GM12878 (cell line): ENCODE data around the gene PRKCZ. TPM values are rescaled to one million over a fixed set of nuclear protein-coding genes. Genes with fewer than 3 reads are reported as not detected.

ENCODE experiments used
- ATAC-seq: fragments of 200-7000 bp; cut with Tn5 transposase; 3 replicates; pipeline ENCODE4 v1.9.1; 2020; ENCODE audit warnings: mild to moderate bottlenecking, moderate library complexity
- BruUV-seq: library from RNA; stranded (reverse); fragments of 400-500 nt; replicated peaks from 2 replicates; lab custom pipeline; 2021; lab: Mats Ljungman, UMichigan
- CTCF ChIA-PET: fragments of 300-600 bp; sonication (Branson Sonifier 250); formaldehyde crosslinking; extraction: SDS; loops from one replicate; lab custom pipeline; 2021; ENCODE audit warnings: inconsistent platforms; lab: Yijun Ruan, JAX
- POLR2A ChIA-PET: fragments of 350-600 bp; formaldehyde crosslinking; extraction: SDS; loops from one replicate; lab custom pipeline; 2021; ENCODE audit warnings: inconsistent platforms; lab: Charles Lee
- RAD21 ChIA-PET: fragments of 300-600 bp; sonication (Branson Sonifier 250); formaldehyde crosslinking; loops from one replicate; lab custom pipeline; 2023; ENCODE audit warnings: antibody characterized with exemption; ENCODE audit not compliant: unreplicated experiment; lab: Charles Lee
- SMC1A ChIA-PET: fragments of 300-600 bp; sonication (Branson Sonifier 250); formaldehyde crosslinking; loops from one replicate; lab custom pipeline; 2023; ENCODE audit not compliant: unreplicated experiment, uncharacterized antibody; lab: Charles Lee
- DNase-seq: peaks from one replicate; pipeline ENCODE4 v3.0.0-alpha.2; 2011; ENCODE audit warnings: low read depth, low spot score
- FAIRE-seq: peaks from 3 replicates; lab custom pipeline; 2011; peaks lifted over from hg19 to GRCh38; lab: Jason Lieb, UNC
- H2AFZ ChIP-seq: 2 replicates; pipeline ENCODE4 v1.6.0; 2011; ENCODE audit warnings: low read depth, low read length, control low read depth; ENCODE audit not compliant: control insufficient read depth
- H3K27ac ChIP-seq: 2 replicates; pipeline ENCODE4 v1.5.1; 2011; ENCODE audit warnings: control low read depth; ENCODE audit not compliant: control insufficient read depth, insufficient read depth
- H3K27me3 ChIP-seq, 2 experiments: replicated peaks in 1 of 2; 2 replicates each; pipeline versions ENCODE4 v1.6.0 to v1.6.1; 2011; ENCODE audit warnings: low read length in 1 of 2; ENCODE audit not compliant: control insufficient read depth in 2 of 2, insufficient read depth in 2 of 2
- H3K36me3 ChIP-seq, 2 experiments: 2 replicates each; pipeline ENCODE4 v1.5.1; 2011; ENCODE audit warnings: low read length in 1 of 2; ENCODE audit not compliant: control insufficient read depth in 2 of 2, insufficient read depth in 2 of 2
- H3K4me1 ChIP-seq: 2 replicates; pipeline ENCODE4 v1.6.1; 2011; ENCODE audit warnings: mild to moderate bottlenecking, low read length, moderate library complexity, mixed read lengths; ENCODE audit not compliant: control insufficient read depth, insufficient read depth
- H3K4me2 ChIP-seq: 2 replicates; pipeline ENCODE4 v1.6.0; 2011; ENCODE audit warnings: control low read depth; ENCODE audit not compliant: control insufficient read depth, insufficient read depth
- H3K4me3 ChIP-seq: fragments of 200-600 bp; sonication (generic); 2 replicates; pipeline ENCODE4 v1.5.1; 2016
- H3K79me2 ChIP-seq: 2 replicates; pipeline ENCODE4 v1.6.0; 2011; ENCODE audit warnings: low read length; ENCODE audit not compliant: control insufficient read depth, insufficient read depth
- H3K9ac ChIP-seq: 2 replicates; pipeline ENCODE4 v1.8.0; 2011; ENCODE audit warnings: low read length, control low read depth, mixed read lengths; ENCODE audit not compliant: control insufficient read depth, insufficient read depth
- H3K9me3 ChIP-seq: replicated peaks from 3 replicates; pipeline ENCODE4 v1.5.1; 2011; ENCODE audit warnings: mild to moderate bottlenecking, low read length; ENCODE audit not compliant: control insufficient read depth, insufficient read depth
- H4K20me1 ChIP-seq: 2 replicates; pipeline ENCODE4 v1.6.0; 2011; ENCODE audit not compliant: control insufficient read depth, insufficient read depth
- CREB1 ChIP-seq: IDR thresholded peaks from 2 replicates; pipeline ENCODE4 v1.6.1; 2012; ENCODE audit warnings: low read depth, mild to moderate bottlenecking, inconsistent platforms
- IRF3 ChIP-seq: fragments of 450-650 bp; IDR thresholded peaks from 2 replicates; pipeline ENCODE4 v1.6.1; 2014; ENCODE audit warnings: mild to moderate bottlenecking
- MYB ChIP-seq: fragments of 150-350 bp; IDR thresholded peaks from 2 replicates; pipeline ENCODE4 v1.6.1; 2014; ENCODE audit warnings: mild to moderate bottlenecking, low read depth, low read length, borderline replicate concordance
- SKIL ChIP-seq: fragments of 450-650 bp; IDR thresholded peaks from 2 replicates; pipeline ENCODE4 v1.6.1; 2017; ENCODE audit warnings: mild to moderate bottlenecking, low read depth, inconsistent platforms; ENCODE audit not compliant: poor library complexity, severe bottlenecking
- SMAD5 ChIP-seq: IDR thresholded peaks from 2 replicates; pipeline ENCODE4 v1.6.1; 2016; ENCODE audit warnings: antibody characterized with exemption, low read depth
- ZNF24 ChIP-seq: fragments of 450-650 bp; IDR thresholded peaks from 2 replicates; pipeline ENCODE4 v1.6.1; 2017; ENCODE audit warnings: antibody characterized with exemption, mild to moderate bottlenecking
- ZNF384 ChIP-seq: IDR thresholded peaks from 2 replicates; pipeline ENCODE4 v1.6.1; 2012; ENCODE audit warnings: low read depth, mild to moderate bottlenecking, low read length, improper control_type of control experiment, borderline replicate concordance
- ZNF592 ChIP-seq: fragments of 450-650 bp; IDR thresholded peaks from 2 replicates; pipeline ENCODE4 v1.6.1; 2017; ENCODE audit warnings: mild to moderate bottlenecking, moderate library complexity
- WGBS: methylation state at CpG from one replicate; pipeline ENCODE4 v1.1.6; 2016; ENCODE audit warnings: low lambda C conversion rate; ENCODE audit not compliant: insufficient replicate concordance, insufficient coverage; ENCODE audit errors: missing lambda C conversion rate; 5-methylcytosine and 5-hydroxymethylcytosine counted together
- in situ Hi-C: fragments of 300-500 bp; cut with MboI; formaldehyde crosslinking; loops from 9 replicates; pipeline ENCODE4 v1.14.3; 2018; ENCODE audit warnings: mixed read lengths
- intact Hi-C: fragments of 100-400 bp; cut with micrococcal nuclease; formaldehyde crosslinking; loops from one replicate; pipeline ENCODE4 v1.14.2; 2022; ENCODE audit not compliant: unreplicated experiment
- polyA plus RNA-seq, 11 experiments: library from polyadenylated mRNA; depleted of rRNA in 4 of 11; unstranded in 6 of 11; stranded (reverse) in 5 of 11; fragments of >200 nt; fragmentation: Nextera tagmentation in 4 of 11; fragmentation: Illumina TruSeq in 1 of 11; extraction: Ambion mirVana in 4 of 11; extraction: Trizol in 1 of 11; gene quantifications; 1 replicate in 1 of 11; 2 replicates in 10 of 11; pipeline versions ENCODE4 v1.2.1 to v1.2.3, GENCODE V29; 2011 to 2016; ENCODE audit warnings: inconsistent platforms in 2 of 11, missing spikeins in 2 of 11, low read depth in 1 of 11
- total RNA-seq, 4 experiments: library from RNA; depleted of rRNA in 3 of 4; stranded (reverse); fragments of >200 nt in 3 of 4; fragmentation: Illumina TruSeq in 1 of 4; extraction: Trizol in 1 of 4; gene quantifications; 2 replicates each; pipeline versions ENCODE4 v1.2.1 to v1.2.3, GENCODE V29; 2013 to 2021

Gene PRKCZ
- total and polyA plus RNA-seq, 10 of the 15 experiments (the other 5 are each of a cell fraction or from before 2014, with no cell fraction given), result 0.05 to 1.9 (median 0.64) TPM; not detected in 1

GRCh38 chr1:2085080-2085479, 34.9 kb downstream of the PRKCZ start (continued):
- TF ChIP-seq SKIL (no peak), SMAD5 (no peak)
- TF ChIP-seq, all 136 proteins: peak for 0

- ATAC-seq (no peak), DNase-seq (no peak), FAIRE-seq (no peak)
- ChIA-PET CTCF (no interaction called here), POLR2A (no interaction called here), SMC1A (no interaction called here), RAD21 (no interaction called here)
- in situ Hi-C loops (no loop called here), intact Hi-C loops (no loop called here)
- Histone ChIP-seq H4K20me1 (no peaks in the 10 kb centered on the region), H3K4me3 (no peak overlapping the region), H3K27me3 (no peaks in the 10 kb centered on the region), H3K4me1 (no peaks in the 10 kb centered on the region), H3K9me3 (no peaks in the 10 kb centered on the region), H3K27ac (no peak overlapping the region), H3K79me2 (no peaks in the 10 kb centered on the region), H3K36me3 (no peaks in the 10 kb centered on the region), H3K9ac (no peak overlapping the region), H3K4me2 (no peak overlapping the region), H2AFZ (no peak overlapping the region)
- WGBS, result 77% methylated on average over 23 of the region's 26 CpGs
- BruUV-seq, result no TSS peak
- no peak for TF ChIP-seq SKIL
- no peak for TF ChIP-seq ZNF384
- TF ChIP-seq MYB, result no peak
- no peak for TF ChIP-seq CREB1
- TF ChIP-seq ZNF24, result no peak
- TF ChIP-seq IRF3, result no peak
- TF ChIP-seq ZNF592, result no peak
Measured at GRCh38 chr1:2086446-2087078, 36.4 kb downstream of the PRKCZ start.
